ENCODE measurements around the gene AGO1.
"Not testable (repeated sequence)": the region's sequence is repeated elsewhere in the genome, so short reads cannot be mapped to it uniquely, and the experiment has no call there.

Gene AGO1

DNA sequence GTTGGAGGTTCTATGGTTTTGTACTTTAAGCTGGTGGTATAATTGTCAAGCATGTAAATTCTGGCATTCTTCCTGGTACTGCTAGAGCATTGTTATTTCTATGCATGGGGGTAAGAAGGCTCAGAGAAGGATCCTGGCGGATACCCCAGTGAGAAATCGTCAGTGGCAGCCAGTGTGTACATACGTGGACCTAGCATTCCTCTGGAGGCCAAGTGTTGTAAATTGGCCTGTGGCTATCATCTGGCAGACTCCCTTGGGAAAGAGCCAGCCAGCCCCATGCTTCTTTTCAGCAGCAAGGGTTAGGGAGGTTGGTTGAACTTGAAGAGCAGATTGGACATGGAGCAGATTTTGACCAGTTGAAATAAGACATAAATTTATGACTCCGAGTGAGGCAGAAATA is 42.7 kb downstream of the AGO1 start:
- DNase-seq, result no peak

DNA sequence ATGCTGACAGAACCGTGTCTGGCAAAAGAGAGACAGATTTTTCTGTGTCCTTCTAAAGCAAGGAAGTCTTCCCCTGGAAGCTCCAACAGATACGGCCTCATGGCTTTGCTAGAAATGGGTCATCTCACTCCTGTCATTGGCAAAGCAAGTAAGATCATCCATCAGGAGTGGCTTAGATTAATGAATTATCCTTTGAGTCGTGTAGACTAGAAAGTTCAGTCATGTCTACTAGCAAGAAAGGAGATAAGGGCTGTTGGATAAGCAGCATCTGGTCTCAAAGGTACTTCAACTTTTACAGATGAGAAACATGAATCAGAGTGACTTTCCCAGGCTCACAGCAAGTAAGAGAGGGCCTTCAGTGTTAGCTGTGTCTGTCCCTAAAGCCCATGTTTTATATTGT is 44.5 kb downstream of the AGO1 start:
- no peak for DNase-seq

DNA sequence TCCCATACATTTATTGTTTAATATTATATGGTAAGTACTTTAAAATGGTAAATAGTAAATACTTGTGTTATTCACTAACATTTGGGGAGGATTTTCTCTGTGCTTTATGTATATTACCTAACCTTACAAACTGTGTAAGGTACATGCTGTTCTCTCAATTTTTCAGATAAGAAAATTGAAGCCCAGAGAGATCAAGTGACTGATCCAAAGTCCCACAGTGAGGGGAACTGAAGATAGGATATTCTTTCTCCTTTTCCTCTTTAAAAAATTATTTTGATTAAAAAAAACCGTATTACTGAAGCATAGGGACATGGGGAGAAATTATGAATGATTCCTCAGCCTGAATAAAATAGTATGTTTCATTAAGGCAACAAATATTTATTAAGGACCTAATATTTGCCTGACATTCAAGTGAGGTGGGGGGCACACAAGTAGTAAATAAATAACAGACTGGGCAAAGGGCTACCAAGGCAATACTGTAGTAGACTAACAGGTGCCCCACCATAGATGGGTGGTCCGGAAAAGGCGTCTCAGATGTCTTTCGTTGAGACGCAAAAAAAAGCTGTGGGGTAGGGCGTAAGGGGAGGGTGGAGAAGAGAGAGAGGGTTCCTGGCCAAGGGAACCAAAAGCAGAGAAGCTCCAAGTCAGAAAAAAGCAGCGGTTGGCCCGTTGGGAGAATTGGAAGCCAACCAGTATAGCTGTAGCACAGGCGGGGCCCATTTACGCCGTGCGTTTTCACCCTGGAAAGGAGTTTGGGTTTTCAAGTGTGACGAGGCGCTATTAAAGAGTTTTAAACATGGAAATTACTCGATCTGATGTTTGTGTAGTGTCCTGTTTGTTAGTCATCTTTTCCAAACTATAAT is 47.0 kb downstream of the AGO1 start:
- peak; percentile 73 for DNase-seq

DNA sequence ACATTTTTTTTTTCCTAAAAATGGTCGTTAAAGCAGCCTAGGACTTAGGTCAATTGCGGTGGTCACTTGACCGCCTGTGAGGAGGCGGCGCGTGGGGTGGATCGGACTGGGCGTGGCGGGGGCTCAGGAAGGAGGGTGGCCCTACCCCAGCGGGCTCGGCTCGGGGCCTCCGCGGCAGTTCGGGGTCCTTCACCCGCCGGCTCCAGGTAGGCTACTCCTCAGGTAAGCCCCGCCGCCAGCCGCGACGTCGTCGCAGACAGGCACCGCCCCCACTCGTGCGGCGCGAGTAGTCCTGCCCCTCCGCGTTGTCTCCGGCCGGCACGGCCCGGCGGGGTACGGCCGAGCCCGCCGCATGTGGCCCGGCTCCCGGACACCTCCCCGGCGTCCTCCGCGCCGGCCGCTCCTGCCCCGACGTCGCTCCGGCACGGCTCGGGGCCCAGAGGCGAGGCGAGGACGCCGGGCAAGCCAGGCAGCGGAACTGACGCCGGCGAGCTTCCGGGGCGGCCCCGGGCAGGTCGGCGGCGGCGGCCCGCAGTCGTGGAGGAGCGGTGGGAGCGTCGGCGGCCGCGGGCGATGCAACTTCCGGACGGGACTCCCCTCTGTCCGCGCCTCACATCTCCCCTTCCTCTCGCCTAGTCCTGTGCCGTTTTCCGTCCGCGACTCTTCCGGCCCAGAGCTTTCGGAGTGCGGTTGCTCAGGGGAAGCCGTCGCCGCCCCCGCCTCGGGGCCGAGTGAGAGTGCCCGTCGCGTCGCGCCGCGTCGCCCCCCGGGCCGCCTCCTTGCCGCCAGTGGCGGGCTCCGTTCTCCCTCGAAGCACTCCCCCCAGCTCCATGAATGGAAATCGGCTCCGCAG is 47.8 kb downstream of the AGO1 start, which contains the start of gene AGO3:
TSS of gene AGO3 (plus strand) at position 513 of the 853 bp plus-strand sequence. CDS start at position 835, 322 bp downstream.
- peak; percentile 94 for DNase-seq

DNA sequence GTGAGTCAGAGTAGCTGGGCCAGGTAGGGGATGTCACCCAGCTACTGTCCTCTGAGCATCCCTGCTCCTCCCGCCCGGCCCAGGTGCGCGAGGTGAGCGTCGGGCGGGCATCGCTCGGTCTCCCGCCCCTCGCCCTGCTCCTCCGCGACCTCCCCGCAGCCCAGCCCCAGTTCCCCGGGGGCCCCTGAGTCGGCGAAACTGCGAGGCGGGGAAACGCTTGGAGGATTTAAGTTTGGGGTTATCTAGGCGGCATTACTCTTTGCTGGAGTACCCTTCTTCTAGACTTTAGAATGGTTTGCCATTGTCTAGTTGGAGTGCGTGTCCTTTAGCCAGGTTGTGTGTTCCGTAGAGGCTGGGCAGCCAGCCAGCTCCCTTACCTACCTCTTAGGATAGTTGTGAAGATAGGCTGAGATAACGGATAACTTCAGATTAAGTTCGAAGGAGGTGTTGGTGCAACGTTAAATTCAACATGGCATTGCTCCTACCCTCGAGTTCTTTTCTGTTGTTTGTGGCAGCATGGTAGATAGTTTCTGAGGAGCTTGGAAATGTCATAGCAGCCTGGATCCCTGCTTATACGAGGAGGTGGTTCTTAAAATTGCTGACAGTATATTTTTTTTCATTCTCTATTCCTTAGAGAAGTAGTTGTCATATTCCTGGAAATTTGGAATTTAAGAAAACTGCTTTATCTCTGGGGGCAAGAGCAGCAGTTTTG is 48.6 kb downstream of the AGO1 start:
- DNase-seq, result no peak

DNA sequence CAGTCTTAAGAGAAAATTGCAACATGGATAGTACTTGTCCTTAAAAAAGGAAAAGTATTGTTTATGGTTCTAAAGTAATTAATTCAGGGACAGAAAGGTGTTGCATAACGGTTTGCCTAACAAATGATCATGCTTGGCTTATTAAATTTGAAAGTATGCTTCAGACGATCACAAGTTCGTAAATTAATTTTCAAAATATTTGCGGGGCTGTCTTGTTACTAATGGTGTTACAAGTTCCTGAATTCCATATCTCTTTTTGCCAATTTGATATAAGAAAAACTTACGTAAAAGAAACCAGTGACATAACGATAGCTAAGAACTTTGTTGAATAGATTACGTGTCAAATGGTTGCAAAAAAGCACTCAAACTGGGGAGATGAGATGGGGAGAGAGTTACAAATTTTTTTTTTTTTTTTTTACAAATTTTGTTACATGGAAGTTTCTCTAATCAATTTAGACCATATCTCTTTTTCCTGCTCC is 49.2 kb downstream of the AGO1 start:
- DNase-seq, result no peak

DNA sequence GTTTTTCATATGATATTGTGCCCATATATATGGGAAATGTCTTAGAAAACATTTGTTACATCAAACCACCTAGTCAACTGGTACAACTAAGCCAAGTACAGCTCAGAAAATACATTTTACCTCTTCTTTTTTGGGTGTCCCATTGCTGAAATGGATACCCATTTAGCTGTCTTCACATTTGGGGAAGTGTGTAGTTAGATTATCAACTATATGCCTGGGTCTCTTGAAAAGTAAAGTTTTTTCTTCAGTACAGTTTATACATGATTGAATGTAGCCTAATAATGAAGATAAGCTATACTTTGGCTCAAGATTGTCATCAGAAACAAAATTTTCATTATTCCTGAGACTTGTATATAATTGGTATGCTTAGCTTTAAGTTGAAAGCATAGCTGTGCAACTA is 49.9 kb downstream of the AGO1 start:
- DNase-seq, result no peak

DNA sequence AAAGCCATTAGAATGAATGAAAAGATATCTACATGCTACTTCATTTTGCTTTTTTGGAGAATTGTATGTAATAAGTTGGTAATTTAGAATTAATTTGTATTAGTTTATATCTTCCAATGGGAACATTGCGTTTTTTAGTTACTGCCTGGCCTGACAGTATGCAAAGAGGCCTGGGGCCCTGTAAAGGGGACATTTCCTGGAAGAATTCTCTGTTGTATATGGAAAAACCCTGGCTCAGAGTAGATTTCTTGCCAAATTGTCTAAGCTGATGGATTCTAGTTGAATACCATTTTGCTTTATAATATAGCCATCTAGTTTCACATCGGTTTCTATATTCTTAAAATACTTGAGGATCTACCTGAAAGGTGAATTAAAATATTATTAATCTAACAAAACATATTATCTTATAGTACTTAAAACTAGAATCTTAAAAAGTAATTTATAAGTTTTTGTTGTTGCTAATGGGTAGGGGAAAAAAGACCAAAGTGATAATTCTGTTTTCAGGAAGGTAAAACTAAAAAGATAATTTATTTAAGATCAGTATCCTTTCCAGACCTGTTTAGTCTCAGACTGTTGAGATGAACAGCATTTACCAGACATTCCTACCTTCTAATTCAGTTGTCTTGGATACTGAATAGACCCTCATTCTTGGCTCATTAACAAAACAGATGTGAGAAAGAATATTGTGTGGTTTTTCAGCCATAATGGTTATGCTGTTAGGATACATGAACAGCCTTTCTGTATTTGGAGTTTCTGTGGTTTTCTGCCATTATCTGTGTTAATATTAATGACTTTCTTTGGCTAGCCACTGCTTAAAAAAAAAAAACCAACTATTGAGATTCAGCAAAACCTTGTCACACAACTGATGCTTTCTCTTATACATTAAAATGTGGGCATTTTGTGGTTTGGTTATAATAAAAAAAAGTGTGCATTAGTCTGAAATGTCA is 52.7 kb downstream of the AGO1 start:
- no peak for DNase-seq

DNA sequence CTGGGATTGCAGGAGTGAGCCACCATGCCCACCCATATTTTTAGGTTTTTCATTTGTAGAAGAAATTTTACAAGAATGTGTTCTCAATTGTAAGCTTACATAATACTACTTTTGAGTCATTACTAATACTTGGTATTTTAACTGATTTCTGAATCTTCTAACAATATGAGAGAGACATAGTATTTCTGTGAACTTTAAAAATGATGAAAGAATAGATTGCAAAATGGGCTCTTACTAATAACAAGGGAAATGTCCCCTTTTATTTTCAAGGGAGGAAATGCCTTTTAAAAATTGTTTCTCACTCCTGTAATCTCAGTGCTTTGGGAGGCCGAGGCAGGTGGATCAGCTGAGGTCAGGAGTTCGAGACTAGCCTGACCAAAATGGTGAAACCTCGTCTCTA is 53.8 kb downstream of the AGO1 start:
- no peak for DNase-seq

DNA sequence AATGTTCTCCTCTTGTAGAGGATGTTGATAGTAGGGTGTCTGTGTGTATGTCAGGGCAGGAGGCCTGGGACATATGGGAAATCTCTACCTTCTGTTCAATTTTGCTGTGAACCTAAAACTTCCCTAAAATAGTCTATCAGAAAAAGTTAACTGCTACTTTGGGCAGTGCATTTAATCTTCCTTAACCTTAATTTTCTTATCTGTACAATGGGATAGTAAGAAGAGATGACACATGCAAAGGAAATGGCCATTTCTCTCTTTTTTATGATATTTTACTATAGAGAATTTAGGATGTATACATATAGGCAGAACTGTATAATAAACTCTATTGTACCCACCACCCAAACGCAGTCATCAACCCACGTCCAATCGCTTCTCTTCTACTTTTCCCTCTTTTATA is 56.5 kb downstream of the AGO1 start:
- no peak for DNase-seq

DNA sequence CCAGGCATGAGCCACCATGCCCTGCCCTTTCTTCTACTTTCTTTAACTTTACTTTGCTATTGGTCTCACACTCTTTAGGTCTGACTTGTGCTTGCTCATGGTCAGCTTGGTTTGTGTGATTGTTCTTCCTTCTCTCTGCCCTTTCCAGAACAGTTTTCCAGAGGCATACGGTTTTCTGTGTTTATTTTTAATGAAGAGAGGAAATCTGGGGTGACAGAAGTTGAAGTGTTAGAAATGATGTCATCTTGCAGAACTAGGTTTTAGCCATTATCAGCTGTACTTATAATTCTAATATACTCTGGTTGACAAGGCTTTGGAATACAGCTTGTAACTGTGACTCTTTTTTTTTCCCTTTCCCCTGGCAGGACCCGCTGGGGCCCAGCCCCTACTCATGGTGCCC is 62.3 kb downstream of the AGO1 start:
- no peak for DNase-seq

DNA sequence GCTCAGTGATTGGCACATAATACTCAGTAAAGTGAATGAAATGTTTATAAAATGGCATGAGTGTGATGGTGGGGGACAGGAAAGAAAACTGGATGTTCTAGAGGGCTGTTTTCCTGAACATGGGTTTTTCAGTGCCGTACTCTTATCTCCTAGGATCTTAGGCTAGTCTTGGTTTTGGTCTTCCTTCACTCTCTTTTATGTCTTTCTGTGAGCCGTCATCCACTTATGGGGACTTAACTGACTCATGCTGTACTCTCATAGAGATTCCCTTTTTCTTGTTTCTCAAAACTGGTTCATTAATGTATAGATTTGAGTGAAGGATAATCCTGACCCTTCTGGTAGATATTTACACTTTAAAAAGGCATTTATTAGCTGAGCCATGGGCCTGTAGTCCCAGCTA is 64.5 kb downstream of the AGO1 start:
- DNase-seq, result no peak

DNA sequence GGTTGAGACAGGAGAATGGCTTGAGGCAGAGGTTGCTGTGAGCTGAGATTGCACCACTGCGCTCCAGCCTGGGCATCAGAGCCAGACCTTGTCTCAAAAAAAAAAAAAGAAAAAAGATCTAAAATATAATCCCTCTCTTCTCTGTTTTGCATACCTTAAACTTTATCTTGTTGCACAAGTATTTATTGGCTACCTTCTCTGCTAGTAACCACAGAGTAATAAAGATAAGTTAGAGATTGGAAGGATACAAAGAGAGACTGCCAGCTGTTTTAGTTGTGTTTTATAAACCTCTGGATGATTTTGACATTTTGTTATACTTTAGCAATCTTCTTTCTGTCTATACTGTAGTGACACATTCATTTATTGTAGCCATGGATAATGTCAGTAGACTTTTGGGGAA is 75.5 kb downstream of the AGO1 start:
- DNase-seq, result no peak

DNA sequence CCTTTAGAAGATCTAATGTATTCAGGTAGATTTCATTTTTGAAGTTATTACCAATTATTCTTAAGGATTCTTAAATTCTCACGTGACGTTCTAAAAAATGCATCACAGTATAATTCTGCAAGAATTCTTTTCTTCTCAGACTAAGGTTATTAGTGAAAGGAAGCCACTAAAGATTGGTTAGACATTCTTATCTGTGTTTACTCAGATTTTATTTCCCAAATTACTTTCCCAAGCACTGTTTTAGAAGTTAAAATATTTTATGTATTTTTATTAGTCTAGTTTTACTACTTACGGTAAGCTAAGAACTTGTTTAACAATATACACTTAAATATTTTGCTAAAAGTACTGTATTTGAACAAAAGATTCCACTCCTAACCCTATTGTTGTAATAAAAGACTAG is 76.3 kb downstream of the AGO1 start:
- DNase-seq, result no peak

DNA sequence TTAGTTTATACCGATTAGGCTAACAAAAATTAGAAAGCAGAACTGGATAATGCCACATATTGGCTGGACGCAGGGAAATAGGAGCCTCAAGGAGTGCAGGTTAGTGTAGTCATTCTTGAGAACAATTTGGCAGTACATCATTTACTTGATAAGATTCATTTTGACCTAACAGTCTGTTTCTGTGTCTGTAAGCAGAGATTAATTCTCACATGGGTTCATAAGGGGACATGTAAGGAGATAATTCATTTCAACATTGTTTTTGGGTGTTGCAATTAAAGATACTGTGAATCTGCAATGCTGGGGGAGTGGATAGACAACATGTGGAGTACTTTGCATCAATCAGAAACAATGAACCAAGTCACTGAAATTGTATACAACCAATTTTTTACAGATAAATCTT is 79.9 kb downstream of the AGO1 start:
- no peak for DNase-seq

DNA sequence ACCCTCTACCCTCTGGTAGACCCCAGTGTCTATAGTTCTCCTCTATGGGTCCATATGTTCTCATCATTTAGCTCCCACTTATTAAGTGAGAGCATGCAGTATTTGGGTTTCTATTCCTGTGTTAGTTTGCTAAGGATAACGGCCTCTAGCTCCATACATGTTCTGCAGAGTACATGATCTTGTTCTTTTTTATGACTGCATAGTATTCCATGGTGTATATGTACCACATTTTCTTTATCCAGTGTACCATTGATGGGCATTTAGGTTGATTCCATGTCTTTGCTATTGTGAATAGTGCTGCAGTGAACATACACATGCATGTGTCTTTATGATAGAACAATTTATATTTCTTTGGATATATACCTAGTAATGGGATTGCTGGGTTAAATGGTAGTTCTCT is 81.3 kb downstream of the AGO1 start:
- not testable (repeated sequence) for DNase-seq

DNA sequence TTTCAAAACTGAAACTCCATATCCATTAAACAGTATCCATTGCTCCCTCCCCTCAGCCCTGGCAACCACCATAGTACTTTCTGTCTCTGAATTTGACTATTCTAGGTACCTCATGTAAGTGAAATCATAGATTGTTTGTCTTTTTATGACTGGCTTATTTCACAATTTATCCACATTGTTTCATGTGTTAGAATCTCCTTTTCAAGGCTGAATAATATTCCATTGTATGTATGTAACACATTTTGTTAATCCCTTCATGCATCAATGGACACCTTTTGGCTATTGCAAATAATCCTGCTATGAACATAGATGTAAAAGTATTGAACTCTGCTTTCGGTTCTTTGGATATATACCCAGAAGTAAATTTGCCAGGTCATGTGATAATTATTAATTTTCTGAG is 85.4 kb downstream of the AGO1 start:
- no peak for DNase-seq

DNA sequence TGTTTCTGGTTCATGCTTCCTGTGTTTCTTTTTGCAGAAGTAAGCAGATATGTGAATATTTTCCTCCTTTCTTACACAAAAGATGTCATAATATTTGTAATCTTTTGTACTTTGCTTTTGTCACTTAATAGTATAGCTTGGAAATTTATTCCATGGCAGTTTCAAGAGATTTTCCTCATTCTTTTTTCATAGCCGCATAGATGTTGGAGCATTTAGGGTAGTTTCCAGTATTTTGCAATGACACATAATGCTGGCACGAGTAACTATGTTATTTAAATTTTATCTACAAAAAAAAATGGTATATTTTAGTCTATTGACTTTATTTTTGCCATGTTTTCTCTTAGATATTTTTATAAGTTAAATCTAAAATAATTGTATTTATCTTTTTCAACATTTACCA is 88.6 kb downstream of the AGO1 start:
- no peak for DNase-seq

DNA sequence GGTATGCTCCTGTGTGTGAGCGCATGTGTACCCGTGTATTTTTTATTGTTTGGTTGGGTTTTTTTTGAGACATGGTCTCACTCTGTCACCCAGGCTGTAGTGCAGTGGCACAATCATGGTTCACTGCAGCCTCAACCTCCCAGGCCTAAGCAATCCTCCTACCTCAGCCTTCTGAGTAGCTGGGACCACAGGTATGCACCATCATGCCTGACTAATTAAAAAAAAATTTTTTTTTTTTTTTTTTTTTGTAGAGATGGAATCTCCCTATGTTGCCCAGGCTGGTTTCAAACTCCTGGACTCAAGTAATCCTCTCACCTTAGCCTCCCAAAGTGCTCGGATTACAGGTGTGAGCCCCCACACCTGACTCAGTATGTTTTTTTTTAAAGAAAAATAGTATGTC is 89.6 kb downstream of the AGO1 start:
- DNase-seq, result not testable (repeated sequence)

DNA sequence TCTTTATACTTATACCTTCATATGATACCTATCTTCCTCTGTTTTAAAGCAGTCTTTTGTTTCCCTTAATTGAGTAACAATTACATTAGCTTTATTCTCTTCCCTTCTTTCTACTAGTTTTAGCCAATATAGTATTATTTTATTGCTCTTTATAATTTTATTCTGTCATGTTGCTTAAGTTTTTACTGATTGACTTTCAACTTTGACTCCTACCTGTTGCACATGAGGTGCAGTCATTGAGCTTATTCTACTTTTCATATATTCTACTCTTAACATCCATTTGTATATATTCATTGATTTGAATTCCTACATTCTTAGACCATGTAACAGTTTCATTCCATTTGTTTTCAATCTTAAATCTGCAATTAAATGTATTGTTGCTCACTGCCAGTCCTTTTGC is 97.1 kb downstream of the AGO1 start:
- DNase-seq, result no peak
